K562 (cell line): ENCODE data around the gene UBFD1. TPM values are rescaled to one million over a fixed set of nuclear protein-coding genes. Genes with fewer than 3 reads are reported as not detected.

Experiments
- BRCA1 ChIP-seq, 2 experiments: fragments of 450-650 bp in 1 of 2; sonication (generic) in 1 of 2; formaldehyde crosslinking in 1 of 2; IDR thresholded peaks; 2 replicates each; pipeline versions ENCODE4 v1.5.0 to v1.6.1; 2017 to 2020; ENCODE audit warnings: mild to moderate bottlenecking in 1 of 2, missing genetic modification reagents in 1 of 2
- DACH1 ChIP-seq: fragments of 450-650 bp; IDR thresholded peaks from 2 replicates; pipeline ENCODE4 v1.6.1; 2018; ENCODE audit not compliant: partially characterized antibody
- GATA2 ChIP-seq: sonication (generic); formaldehyde crosslinking; IDR thresholded peaks from 2 replicates; pipeline ENCODE4 v1.4.0; 2020; ENCODE audit warnings: mild to moderate bottlenecking, missing genetic modification reagents
- SAP30 ChIP-seq: fragments of 200-600 bp; sonication (generic); IDR thresholded peaks from 2 replicates; pipeline ENCODE4 v1.6.1; 2012; ENCODE audit warnings: borderline replicate concordance, low read depth, mild to moderate bottlenecking, moderate library complexity, low read length, control low read depth, inconsistent platforms; ENCODE audit not compliant: insufficient read depth, poor library complexity, severe bottlenecking
- SNRNP70 ChIP-seq: fragments of 200-400 bp; formaldehyde crosslinking; optimal IDR thresholded peaks from 2 replicates; pipeline ENCODE3; 2017; ENCODE audit warnings: low read depth, low read length
- SREBF1 ChIP-seq: fragments of 150-350 bp; IDR thresholded peaks from 2 replicates; pipeline ENCODE4 v1.6.1; 2014; ENCODE audit warnings: antibody characterized with exemption, low read depth, low read length, borderline replicate concordance
- ZNF146 ChIP-seq: IDR thresholded peaks from one replicate; pipeline ENCODE4 v1.6.1; 2018; ENCODE audit warnings: missing compliant biosample characterization; ENCODE audit not compliant: unreplicated experiment
- ZNF583 ChIP-seq: fragments of 250-450 bp; sonication (Bioruptor Pico); IDR thresholded peaks from 2 replicates; pipeline ENCODE4 v1.4.0; 2020
- polyA plus RNA-seq, 8 experiments: library from polyadenylated mRNA; depleted of rRNA in 4 of 8; stranded (reverse) in 5 of 8; unstranded in 3 of 8; fragments of >200 nt; fragmentation: Nextera tagmentation in 2 of 8; fragmentation: Illumina TruSeq in 1 of 8; extraction: Ambion mirVana in 2 of 8; extraction: Trizol in 1 of 8; gene quantifications; 2 replicates each; pipeline versions ENCODE4 v1.2.1 to v1.2.3, GENCODE V29; 2011 to 2014; ENCODE audit warnings: inconsistent platforms in 1 of 8, missing spikeins in 1 of 8
- total RNA-seq, 7 experiments: library from RNA; depleted of rRNA in 6 of 7; stranded (reverse); fragments of >200 nt in 6 of 7; fragmentation: Illumina TruSeq in 2 of 7; extraction: Trizol in 2 of 7; gene quantifications; 2 replicates each; pipeline versions ENCODE4 v1.2.1 to v1.2.3, GENCODE V29; 2011 to 2021; ENCODE audit warnings: low replicate concordance in 1 of 7
- TF ChIP-seq, protein P1 (sequence below): fragments of 450-650 bp; IDR thresholded peaks from 2 replicates; pipeline ENCODE4 v1.7.1; 2018; ENCODE audit warnings: mild to moderate bottlenecking, low read depth; ENCODE audit not compliant: partially characterized antibody
- TF ChIP-seq, protein P2 (sequence below), 2 experiments: fragments of 450-650 bp in 1 of 2; IDR thresholded peaks; 2 replicates each; pipeline ENCODE4 v1.6.1; 2011 to 2017; ENCODE audit warnings: low read depth in 2 of 2, antibody characterized with exemption in 1 of 2, borderline replicate concordance in 1 of 2, low read length in 1 of 2, mild to moderate bottlenecking in 1 of 2, mixed read lengths in 1 of 2; ENCODE audit not compliant: control insufficient read depth in 1 of 2
- TF ChIP-seq, protein P3 (sequence below): IDR thresholded peaks from 2 replicates; pipeline ENCODE4 v1.6.1; 2011; ENCODE audit not compliant: insufficient read length; ENCODE audit errors: extremely low read depth
- TF ChIP-seq, protein P4 (sequence below): sonication (generic); formaldehyde crosslinking; IDR thresholded peaks from 2 replicates; pipeline ENCODE4 v1.8.1; 2023; ENCODE audit warnings: mild to moderate bottlenecking, missing genetic modification reagents
- TF ChIP-seq, protein P5 (sequence below): conservative IDR thresholded peaks from 2 replicates; pipeline ENCODE4 v1.6.1; 2011; ENCODE audit warnings: low read depth, mild to moderate bottlenecking, low read length; ENCODE audit not compliant: control insufficient read depth

The UBFD1 gene
- total and polyA plus RNA-seq, 9 of the 15 experiments (the other 6 are each of a cell fraction or from before 2014, with no cell fraction given) = 10.7 to 66.2 (median 34.0) TPM

DNA sequence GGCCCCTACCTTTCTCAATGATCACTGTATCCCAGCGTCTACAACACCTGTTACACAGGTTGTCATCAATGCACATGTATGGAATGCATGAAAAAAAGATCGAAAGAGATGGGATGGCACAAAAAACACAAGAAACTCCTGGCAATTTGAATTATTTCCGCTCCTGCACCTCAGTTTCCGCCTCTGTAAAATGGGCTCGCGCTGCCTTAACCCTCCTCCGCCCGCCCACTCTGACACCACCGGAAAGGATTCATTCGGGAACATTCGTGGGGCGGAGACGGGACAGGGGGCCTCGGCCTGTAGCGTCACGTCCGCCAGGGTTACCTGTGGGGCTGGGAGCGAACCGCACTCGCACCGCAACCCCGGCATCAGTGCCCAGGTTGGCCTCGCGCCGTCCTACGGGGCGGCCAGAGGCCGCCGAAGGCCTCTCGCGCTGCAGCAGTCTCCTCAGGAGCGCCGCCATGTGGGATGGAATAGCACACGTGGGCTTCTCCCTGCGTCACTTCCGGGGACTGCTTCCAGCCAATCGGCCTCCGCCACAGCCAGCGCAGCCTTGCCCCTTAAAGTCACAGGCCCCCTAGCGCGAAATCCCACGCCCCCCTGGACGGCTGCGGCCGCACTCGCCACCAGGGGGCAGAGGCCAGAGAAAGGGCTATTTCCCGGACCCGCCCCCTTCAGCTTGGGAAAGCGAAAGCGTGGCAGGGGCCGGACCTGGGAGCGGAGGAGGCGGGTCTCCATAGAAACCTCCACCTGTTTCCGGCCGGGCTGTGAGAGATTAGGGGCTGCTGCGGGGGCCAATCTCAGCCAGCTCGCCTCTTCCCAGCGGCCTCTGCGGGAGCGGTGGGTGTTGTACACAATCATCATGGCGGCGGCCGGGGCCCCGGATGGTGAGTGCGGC, at the start of gene UBFD1, which contains the start of gene EARS2 (continued):
- TF ChIP-seq SREBF1 = no peak
- TF ChIP-seq DACH1 = peak; percentile 95
- TF ChIP-seq ZNF146 (CRISPR knock-in tag) = no peak
- no peak for TF ChIP-seq ZNF583 (CRISPR knock-in tag)
- TF ChIP-seq GATA2 (CRISPR knock-in tag) = peak; percentile 59; the same call in 1 of the 2 replicates
- TF ChIP-seq, protein P1, sequence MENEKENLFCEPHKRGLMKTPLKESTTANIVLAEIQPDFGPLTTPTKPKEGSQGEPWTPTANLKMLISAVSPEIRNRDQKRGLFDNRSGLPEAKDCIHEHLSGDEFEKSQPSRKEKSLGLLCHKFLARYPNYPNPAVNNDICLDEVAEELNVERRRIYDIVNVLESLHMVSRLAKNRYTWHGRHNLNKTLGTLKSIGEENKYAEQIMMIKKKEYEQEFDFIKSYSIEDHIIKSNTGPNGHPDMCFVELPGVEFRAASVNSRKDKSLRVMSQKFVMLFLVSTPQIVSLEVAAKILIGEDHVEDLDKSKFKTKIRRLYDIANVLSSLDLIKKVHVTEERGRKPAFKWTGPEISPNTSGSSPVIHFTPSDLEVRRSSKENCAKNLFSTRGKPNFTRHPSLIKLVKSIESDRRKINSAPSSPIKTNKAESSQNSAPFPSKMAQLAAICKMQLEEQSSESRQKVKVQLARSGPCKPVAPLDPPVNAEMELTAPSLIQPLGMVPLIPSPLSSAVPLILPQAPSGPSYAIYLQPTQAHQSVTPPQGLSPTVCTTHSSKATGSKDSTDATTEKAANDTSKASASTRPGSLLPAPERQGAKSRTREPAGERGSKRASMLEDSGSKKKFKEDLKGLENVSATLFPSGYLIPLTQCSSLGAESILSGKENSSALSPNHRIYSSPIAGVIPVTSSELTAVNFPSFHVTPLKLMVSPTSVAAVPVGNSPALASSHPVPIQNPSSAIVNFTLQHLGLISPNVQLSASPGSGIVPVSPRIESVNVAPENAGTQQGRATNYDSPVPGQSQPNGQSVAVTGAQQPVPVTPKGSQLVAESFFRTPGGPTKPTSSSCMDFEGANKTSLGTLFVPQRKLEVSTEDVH = peak; percentile 80
- TF ChIP-seq SAP30 = peak; percentile 99
- TF ChIP-seq, protein P2, sequence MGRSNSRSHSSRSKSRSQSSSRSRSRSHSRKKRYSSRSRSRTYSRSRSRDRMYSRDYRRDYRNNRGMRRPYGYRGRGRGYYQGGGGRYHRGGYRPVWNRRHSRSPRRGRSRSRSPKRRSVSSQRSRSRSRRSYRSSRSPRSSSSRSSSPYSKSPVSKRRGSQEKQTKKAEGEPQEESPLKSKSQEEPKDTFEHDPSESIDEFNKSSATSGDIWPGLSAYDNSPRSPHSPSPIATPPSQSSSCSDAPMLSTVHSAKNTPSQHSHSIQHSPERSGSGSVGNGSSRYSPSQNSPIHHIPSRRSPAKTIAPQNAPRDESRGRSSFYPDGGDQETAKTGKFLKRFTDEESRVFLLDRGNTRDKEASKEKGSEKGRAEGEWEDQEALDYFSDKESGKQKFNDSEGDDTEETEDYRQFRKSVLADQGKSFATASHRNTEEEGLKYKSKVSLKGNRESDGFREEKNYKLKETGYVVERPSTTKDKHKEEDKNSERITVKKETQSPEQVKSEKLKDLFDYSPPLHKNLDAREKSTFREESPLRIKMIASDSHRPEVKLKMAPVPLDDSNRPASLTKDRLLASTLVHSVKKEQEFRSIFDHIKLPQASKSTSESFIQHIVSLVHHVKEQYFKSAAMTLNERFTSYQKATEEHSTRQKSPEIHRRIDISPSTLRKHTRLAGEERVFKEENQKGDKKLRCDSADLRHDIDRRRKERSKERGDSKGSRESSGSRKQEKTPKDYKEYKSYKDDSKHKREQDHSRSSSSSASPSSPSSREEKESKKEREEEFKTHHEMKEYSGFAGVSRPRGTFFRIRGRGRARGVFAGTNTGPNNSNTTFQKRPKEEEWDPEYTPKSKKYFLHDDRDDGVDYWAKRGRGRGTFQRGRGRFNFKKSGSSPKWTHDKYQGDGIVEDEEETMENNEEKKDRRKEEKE (IDR thresholded peaks at IDR 0.05; ENCODE audit: borderline replicate concordance in 1 of 2, control insufficient read depth in 1 of 2, low read depth in 2 of 2, low read length in 1 of 2) = 0 out of 4 replicates have a peak, but pooled peaks of 1 of the 2 experiments have one; percentile 15
- no peak for TF ChIP-seq SNRNP70
- TF ChIP-seq, protein P3, sequence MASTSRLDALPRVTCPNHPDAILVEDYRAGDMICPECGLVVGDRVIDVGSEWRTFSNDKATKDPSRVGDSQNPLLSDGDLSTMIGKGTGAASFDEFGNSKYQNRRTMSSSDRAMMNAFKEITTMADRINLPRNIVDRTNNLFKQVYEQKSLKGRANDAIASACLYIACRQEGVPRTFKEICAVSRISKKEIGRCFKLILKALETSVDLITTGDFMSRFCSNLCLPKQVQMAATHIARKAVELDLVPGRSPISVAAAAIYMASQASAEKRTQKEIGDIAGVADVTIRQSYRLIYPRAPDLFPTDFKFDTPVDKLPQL = no peak
- TF ChIP-seq BRCA1 (IDR thresholded peaks at IDR 0.05) = no peak
- no peak for TF ChIP-seq BRCA1 (CRISPR knock-in tag; IDR thresholded peaks at IDR 0.05)
- TF ChIP-seq, protein P4, sequence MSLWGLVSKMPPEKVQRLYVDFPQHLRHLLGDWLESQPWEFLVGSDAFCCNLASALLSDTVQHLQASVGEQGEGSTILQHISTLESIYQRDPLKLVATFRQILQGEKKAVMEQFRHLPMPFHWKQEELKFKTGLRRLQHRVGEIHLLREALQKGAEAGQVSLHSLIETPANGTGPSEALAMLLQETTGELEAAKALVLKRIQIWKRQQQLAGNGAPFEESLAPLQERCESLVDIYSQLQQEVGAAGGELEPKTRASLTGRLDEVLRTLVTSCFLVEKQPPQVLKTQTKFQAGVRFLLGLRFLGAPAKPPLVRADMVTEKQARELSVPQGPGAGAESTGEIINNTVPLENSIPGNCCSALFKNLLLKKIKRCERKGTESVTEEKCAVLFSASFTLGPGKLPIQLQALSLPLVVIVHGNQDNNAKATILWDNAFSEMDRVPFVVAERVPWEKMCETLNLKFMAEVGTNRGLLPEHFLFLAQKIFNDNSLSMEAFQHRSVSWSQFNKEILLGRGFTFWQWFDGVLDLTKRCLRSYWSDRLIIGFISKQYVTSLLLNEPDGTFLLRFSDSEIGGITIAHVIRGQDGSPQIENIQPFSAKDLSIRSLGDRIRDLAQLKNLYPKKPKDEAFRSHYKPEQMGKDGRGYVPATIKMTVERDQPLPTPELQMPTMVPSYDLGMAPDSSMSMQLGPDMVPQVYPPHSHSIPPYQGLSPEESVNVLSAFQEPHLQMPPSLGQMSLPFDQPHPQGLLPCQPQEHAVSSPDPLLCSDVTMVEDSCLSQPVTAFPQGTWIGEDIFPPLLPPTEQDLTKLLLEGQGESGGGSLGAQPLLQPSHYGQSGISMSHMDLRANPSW = no peak
- TF ChIP-seq, protein P5, sequence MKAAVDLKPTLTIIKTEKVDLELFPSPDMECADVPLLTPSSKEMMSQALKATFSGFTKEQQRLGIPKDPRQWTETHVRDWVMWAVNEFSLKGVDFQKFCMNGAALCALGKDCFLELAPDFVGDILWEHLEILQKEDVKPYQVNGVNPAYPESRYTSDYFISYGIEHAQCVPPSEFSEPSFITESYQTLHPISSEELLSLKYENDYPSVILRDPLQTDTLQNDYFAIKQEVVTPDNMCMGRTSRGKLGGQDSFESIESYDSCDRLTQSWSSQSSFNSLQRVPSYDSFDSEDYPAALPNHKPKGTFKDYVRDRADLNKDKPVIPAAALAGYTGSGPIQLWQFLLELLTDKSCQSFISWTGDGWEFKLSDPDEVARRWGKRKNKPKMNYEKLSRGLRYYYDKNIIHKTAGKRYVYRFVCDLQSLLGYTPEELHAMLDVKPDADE = peak; percentile 80
